Tibial nerve (tissue), 4 donors: Measurements from ENCODE around the gene CLEC11A. TPM values are rescaled to one million over a fixed set of nuclear protein-coding genes. Genes with fewer than 3 reads are reported as not detected.

ENCODE experiments used
- DNase-seq, 2 donors: peaks; one replicate each; pipeline ENCODE4 v3.0.0-alpha.2; 2019; ENCODE audit warnings: low spot score in 2 of 2
- H3K27ac ChIP-seq, 4 donors: fragments of 200-600 bp; sonication (generic) in 3 of 4; one replicate each; pipeline ENCODE4 v1.5.1; 2017 to 2019; ENCODE audit warnings: mild to moderate bottlenecking in 1 of 4
- H3K27me3 ChIP-seq, 2 donors: fragments of 200-600 bp; sonication (generic) in 1 of 2; one replicate each; pipeline versions ENCODE4 v1.5.1 to v1.6.0; 2017 to 2019
- H3K36me3 ChIP-seq, 3 donors: fragments of 200-600 bp; sonication (generic); one replicate each; pipeline ENCODE4 v1.5.1; 2018 to 2019
- H3K4me1 ChIP-seq, 4 donors: fragments of 200-600 bp; sonication (generic) in 3 of 4; one replicate each; pipeline ENCODE4 v1.5.1; 2017 to 2019
- H3K4me3 ChIP-seq, 4 donors: fragments of 200-600 bp; sonication (generic) in 3 of 4; one replicate each; pipeline ENCODE4 v1.5.1; 2017 to 2019; ENCODE audit warnings: mild to moderate bottlenecking in 1 of 4, moderate library complexity in 1 of 4
- H3K9me3 ChIP-seq, 4 donors: fragments of 200-600 bp; sonication (generic) in 3 of 4; one replicate each; pipeline ENCODE4 v1.5.1; 2017 to 2019
- EP300 ChIP-seq, 2 donors: sonication (generic); formaldehyde crosslinking; IDR thresholded peaks; one replicate each; pipeline ENCODE4 v1.6.1; 2017; ENCODE audit warnings: antibody characterized with exemption in 2 of 2, mild to moderate bottlenecking in 1 of 2
- POLR2A ChIP-seq, 2 donors: fragments of 450-650 bp; IDR thresholded peaks; one replicate each; pipeline ENCODE4 v1.6.1; 2017; ENCODE audit warnings: antibody characterized with exemption in 2 of 2, mild to moderate bottlenecking in 2 of 2, moderate library complexity in 2 of 2
- WGBS, 2 donors: methylation state at CpG; one replicate each; pipeline ENCODE4 v1.1.5; 2018; 5-methylcytosine and 5-hydroxymethylcytosine counted together
- total RNA-seq, 4 donors: library from RNA; depleted of rRNA; stranded (reverse); fragments of >200 nt; gene quantifications; one replicate each; pipeline ENCODE4 v1.1.0, GENCODE V29; 2016
- TF ChIP-seq, protein P1 (sequence below), 5 experiments: fragments of 200-600 bp in 3 of 5; fragments of 450-650 bp in 2 of 5; sonication (generic) in 3 of 5; IDR thresholded peaks; one replicate each; pipeline ENCODE4 v1.5.1; 2016 to 2019; ENCODE audit warnings: antibody characterized with exemption in 5 of 5, mild to moderate bottlenecking in 3 of 5, moderate library complexity in 2 of 5

Gene CLEC11A
- total RNA-seq, 4 donors from 2014 or later: 13.3 to 53.1 (median 25.9) TPM

DNA sequence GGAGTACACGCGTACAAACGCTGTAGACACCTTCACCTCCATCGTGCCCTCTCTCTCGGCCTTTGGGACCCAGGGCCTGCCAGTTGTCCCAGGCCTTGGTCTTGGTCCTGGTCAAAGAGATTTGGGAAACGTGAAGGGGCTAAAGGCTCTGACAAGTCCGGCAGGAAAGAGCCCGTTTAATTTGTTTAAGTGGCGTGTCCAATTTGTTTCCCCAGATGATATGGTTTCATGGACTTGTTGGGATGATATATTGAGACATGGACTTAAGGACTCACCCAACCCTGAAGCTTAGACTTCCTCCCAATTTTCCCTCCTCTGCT, 2.7 kb downstream of the CLEC11A start:
- Histone ChIP-seq H3K36me3 (no peaks in the 10 kb centered on the region), H3K9me3 (no peaks in the 10 kb centered on the region), H3K27ac (no peak overlapping the region), H3K4me1 (peaks cover 0 to 44% (median 10%) of the 10 kb centered on the region in 4 donors), H3K27me3 (peaks cover 0 to 64% of the 10 kb centered on the region in 2 donors), H3K4me3 (peak overlapping the region in 3 of 4 donors; percentile 47 to 67 (median 49))
- TF ChIP-seq POLR2A (IDR thresholded peaks at IDR 0.05) (no peak), EP300 (IDR thresholded peaks at IDR 0.05) (no peak)
- TF ChIP-seq, protein P1, sequence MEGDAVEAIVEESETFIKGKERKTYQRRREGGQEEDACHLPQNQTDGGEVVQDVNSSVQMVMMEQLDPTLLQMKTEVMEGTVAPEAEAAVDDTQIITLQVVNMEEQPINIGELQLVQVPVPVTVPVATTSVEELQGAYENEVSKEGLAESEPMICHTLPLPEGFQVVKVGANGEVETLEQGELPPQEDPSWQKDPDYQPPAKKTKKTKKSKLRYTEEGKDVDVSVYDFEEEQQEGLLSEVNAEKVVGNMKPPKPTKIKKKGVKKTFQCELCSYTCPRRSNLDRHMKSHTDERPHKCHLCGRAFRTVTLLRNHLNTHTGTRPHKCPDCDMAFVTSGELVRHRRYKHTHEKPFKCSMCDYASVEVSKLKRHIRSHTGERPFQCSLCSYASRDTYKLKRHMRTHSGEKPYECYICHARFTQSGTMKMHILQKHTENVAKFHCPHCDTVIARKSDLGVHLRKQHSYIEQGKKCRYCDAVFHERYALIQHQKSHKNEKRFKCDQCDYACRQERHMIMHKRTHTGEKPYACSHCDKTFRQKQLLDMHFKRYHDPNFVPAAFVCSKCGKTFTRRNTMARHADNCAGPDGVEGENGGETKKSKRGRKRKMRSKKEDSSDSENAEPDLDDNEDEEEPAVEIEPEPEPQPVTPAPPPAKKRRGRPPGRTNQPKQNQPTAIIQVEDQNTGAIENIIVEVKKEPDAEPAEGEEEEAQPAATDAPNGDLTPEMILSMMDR (IDR thresholded peaks at IDR 0.05): no peak
- DNase-seq: no peak
- 62 to 70% methylated on average over 9 of the region's 9 CpGs for WGBS, 2 donors

DNA sequence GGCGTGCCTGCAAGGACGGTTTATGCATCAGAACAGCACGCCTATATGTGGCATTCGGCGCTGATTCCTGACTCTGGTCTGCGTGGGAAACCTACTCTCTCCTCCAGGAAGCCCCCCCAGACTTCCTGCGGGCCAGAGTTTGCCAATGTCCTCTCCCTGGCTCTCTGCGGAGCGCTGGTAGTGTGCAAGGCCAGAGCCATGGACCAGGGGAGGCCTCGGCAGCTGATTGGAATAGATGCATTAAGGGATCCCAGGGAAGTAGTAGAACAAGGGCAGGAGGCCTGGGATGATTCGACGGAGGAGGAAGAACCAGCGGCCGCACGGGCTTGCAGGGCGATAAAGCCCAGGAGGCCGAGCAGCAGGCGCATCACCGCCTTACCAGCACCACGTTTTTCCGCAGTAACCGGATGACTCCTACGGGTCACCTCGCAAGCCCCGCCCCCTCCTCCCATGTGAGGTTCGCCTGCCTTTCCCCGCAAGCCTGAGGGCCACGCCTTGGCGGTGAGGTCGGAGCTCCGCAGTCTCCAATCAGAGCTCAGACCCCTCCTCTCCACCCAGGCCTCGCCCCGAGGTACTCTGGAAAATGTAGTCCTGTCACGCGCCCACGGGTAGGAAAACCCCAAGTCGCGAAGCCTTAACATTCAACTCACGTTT, 5.0 kb downstream of the CLEC11A start:
- 14% methylated on average over 36 to 39 of the region's 39 CpGs for whole genome bisulfite sequencing, 2 donors

DNA sequence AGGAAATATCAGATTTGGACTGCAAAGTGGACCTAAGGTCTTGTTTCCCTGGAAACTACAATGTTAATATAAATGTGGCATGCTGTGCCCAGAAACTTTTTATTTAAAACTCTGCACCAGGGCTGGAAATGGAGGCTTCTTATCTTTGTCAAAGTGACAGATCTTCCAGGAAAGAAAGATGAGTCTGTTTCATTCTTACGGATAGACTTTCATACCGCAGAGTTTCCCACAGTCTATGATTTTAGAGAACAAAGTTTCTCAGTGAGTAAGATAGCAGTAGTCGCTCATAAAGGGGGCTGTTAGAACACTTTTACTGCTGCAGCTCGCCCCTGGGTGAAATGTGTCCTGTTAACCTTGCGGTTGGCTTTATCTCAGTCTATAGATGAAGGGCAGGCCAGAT, 6.7 kb downstream of the CLEC11A start:
- H3K36me3 ChIP-seq: no peaks in the 10 kb centered on the region
- TF ChIP-seq EP300 (IDR thresholded peaks at IDR 0.05) (no peak), POLR2A (IDR thresholded peaks at IDR 0.05) (no peak)
- TF ChIP-seq, protein P1 (IDR thresholded peaks at IDR 0.05): no peak
- H3K9me3 ChIP-seq: no peaks in the 10 kb centered on the region
- H3K27me3 ChIP-seq: peaks cover 0 to 27% of the 10 kb centered on the region in 2 donors
- WGBS, 2 donors: 43 to 47% methylated on average over 5 of the region's 5 CpGs
- H3K4me3 ChIP-seq: no peak overlapping the region
- peaks cover 0 to 19% (median 7%) of the 10 kb centered on the region in 4 donors for H3K4me1 ChIP-seq
- DNase-seq: no peak
- H3K27ac ChIP-seq: no peak overlapping the region

More for the DNA sequence above, 5.0 kb downstream of the CLEC11A start:
- no peaks in the 10 kb centered on the region for H3K9me3 ChIP-seq
- no peak overlapping the region for H3K4me3 ChIP-seq
- TF ChIP-seq, protein P1 (IDR thresholded peaks at IDR 0.05): no peak
- TF ChIP-seq POLR2A (IDR thresholded peaks at IDR 0.05) (no peak), EP300 (IDR thresholded peaks at IDR 0.05) (no peak)
- H3K27ac ChIP-seq: no peak overlapping the region
- peaks cover 0 to 44% of the 10 kb centered on the region in 2 donors for H3K27me3 ChIP-seq
- peaks cover 0 to 36% (median 10%) of the 10 kb centered on the region in 4 donors for H3K4me1 ChIP-seq
- peak; percentile 46 to 62 for DNase-seq
- no peaks in the 10 kb centered on the region for H3K36me3 ChIP-seq

DNA sequence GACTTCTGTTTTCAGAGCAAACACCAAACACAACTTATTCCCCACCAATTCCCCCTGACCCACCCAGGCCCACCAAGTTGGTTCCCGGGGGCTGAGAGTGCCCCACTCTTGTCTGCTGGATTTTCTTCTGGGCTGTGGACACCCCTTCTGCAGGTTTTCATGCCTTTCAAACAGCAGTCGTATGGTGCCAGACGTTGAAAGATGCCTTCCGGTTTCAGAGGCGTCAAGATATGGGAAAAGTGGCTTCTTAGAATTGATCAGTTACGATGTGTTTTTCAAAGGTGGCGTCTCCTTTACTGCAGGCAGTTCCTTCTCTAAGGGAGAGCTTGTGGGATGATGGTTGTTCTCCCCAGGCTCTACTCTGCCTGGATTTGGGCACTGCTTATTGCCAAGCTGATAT, 12.7 kb downstream of the CLEC11A start:
- WGBS, 2 donors: 62 to 63% methylated on average over 7 of the region's 7 CpGs
- TF ChIP-seq, protein P1 (IDR thresholded peaks at IDR 0.05): no peak
- TF ChIP-seq POLR2A (IDR thresholded peaks at IDR 0.05) (no peak), EP300 (IDR thresholded peaks at IDR 0.05) (no peak)
- no peak overlapping the region for H3K27ac ChIP-seq
- no peaks in the 10 kb centered on the region for H3K9me3 ChIP-seq
- H3K27me3 ChIP-seq: peaks cover 0 to 35% of the 10 kb centered on the region in 2 donors
- no peaks in the 10 kb centered on the region for H3K4me1 ChIP-seq
- no peak for DNase-seq
- no peaks in the 10 kb centered on the region for H3K36me3 ChIP-seq
- no peak overlapping the region for H3K4me3 ChIP-seq

DNA sequence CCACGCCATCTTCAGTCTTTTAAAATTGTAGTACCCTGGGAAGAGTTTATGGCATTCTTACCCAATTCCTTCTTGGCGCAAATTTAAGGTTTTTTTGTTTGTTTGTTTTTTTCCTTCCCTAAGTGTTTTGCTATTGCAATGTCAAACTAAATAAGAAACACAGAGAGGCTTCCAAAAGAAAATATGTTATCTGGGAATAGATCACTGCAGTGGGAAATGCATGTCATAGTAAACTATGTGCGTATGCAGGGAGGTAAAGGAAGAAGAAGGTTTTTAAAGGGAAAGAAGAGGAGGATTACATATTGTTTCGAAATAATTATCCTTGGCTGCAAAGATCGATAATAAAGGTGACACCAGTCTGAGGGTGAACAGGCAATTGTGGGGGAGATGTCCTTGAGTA, 13.2 kb downstream of the CLEC11A start:
- WGBS, 2 donors: 67 to 70% methylated on average over 5 of the region's 5 CpGs

More for the DNA sequence above, 13.2 kb downstream of the CLEC11A start:
- no peaks in the 10 kb centered on the region for H3K9me3 ChIP-seq
- TF ChIP-seq EP300 (IDR thresholded peaks at IDR 0.05) (no peak), POLR2A (IDR thresholded peaks at IDR 0.05) (no peak)
- TF ChIP-seq, protein P1 (IDR thresholded peaks at IDR 0.05): no peak
- DNase-seq: no peak
- no peak overlapping the region for H3K4me3 ChIP-seq
- H3K4me1 ChIP-seq: no peaks in the 10 kb centered on the region
- no peaks in the 10 kb centered on the region for H3K36me3 ChIP-seq
- H3K27ac ChIP-seq: no peak overlapping the region
- peaks cover 0 to 37% of the 10 kb centered on the region in 2 donors for H3K27me3 ChIP-seq
